Left ventricle myocardium inferior (tissue), 1 donor: ENCODE data around the gene KMT5C. TPM values are rescaled to one million over a fixed set of nuclear protein-coding genes. Genes with fewer than 3 reads are reported as not detected.

Source experiments
- DNase-seq: peaks from one replicate; pipeline ENCODE4 v3.0.0-alpha.2; 2020
- H3K27ac ChIP-seq: fragments of 200-600 bp; replicated peaks from 2 replicates; pipeline ENCODE4 v1.8.0; 2021
- H3K27me3 ChIP-seq: fragments of 200-600 bp; 2 replicates; pipeline ENCODE4 v1.8.0; 2021; ENCODE audit warnings: low read depth
- H3K36me3 ChIP-seq: fragments of 200-600 bp; 2 replicates; pipeline ENCODE4 v1.8.0; 2021
- H3K4me1 ChIP-seq: fragments of 200-600 bp; 2 replicates; pipeline ENCODE4 v1.8.0; 2021
- H3K4me3 ChIP-seq: fragments of 200-600 bp; 2 replicates; pipeline ENCODE4 v1.8.0; 2021; ENCODE audit warnings: mild to moderate bottlenecking, moderate library complexity
- H3K9me3 ChIP-seq: fragments of 200-600 bp; replicated peaks from 2 replicates; pipeline ENCODE4 v1.8.0; 2021
- intact Hi-C: fragments of 100-400 bp; cut with micrococcal nuclease; formaldehyde crosslinking; loops from one replicate; pipeline ENCODE4 v1.11.0; 2022
- total RNA-seq: library from RNA; stranded (reverse); fragmentation: NEBNext Ultra II Directional; extraction: Animal tissue kit (Norgen Biotek cat#: 25700); gene quantifications from one replicate; pipeline ENCODE4 v1.2.1, GENCODE V29; 2021
- TF ChIP-seq, protein P1 (sequence below): fragments of 200-600 bp; IDR thresholded peaks from 2 replicates; pipeline ENCODE4 v1.8.0; 2021; ENCODE audit warnings: antibody characterized with exemption, mild to moderate bottlenecking, borderline replicate concordance
- donor health status: DM: no; HTN: yes; CAD: no; lungs with severe emphysema.

KMT5C gene
- total RNA-seq, 1 donor from 2014 or later: 5.1 TPM

DNA sequence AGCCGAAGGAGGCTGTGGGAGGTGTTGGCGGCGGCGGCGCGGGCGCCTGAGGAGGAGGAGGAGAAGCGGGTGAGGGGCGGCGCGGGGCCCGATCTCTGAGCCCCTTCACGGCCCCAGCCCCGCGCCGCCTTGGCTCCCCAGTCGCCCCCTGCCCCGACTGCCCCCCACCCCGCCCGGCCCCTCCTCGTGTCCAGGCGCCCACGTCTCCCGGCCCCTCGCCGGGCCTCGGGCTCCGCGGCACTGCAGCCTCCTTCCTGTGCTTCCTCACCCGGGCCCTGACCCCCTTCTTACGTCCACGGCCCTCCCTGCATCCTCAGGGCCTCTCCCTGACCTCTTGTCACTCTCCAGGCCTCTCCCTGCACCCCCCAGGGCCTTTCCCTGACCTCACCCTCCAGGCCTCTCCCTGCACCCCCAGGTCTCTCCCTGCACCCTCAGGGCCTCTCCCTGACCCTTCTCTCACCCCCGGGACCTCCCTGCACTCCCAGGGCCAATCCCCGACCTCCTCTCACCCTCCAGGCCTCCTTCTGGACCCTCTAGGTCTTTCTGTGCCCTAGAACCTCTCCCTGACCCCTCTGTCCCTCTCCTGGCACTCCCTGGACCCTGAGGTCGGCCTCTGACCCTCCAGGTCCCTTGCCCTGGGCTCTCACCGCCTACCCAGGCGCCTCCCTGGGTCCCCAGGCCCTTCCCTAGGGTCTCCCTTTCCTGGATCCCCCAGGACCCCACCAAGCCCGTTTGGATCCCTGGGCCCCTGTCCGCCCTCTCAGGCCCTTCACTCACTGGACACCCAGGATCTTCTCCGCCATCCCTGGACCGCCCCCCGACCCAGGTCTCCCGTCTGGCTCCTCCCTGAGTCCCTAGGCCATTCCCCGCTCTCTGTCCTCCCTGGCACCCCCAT is 460 bp downstream of the KMT5C start:
- TF ChIP-seq, protein P1, sequence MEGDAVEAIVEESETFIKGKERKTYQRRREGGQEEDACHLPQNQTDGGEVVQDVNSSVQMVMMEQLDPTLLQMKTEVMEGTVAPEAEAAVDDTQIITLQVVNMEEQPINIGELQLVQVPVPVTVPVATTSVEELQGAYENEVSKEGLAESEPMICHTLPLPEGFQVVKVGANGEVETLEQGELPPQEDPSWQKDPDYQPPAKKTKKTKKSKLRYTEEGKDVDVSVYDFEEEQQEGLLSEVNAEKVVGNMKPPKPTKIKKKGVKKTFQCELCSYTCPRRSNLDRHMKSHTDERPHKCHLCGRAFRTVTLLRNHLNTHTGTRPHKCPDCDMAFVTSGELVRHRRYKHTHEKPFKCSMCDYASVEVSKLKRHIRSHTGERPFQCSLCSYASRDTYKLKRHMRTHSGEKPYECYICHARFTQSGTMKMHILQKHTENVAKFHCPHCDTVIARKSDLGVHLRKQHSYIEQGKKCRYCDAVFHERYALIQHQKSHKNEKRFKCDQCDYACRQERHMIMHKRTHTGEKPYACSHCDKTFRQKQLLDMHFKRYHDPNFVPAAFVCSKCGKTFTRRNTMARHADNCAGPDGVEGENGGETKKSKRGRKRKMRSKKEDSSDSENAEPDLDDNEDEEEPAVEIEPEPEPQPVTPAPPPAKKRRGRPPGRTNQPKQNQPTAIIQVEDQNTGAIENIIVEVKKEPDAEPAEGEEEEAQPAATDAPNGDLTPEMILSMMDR: no peak
- intact Hi-C loops: no loop called here
- Histone ChIP-seq H3K36me3 (peaks cover 23% of the 10 kb centered on the region), H3K4me1 (peaks cover 28% of the 10 kb centered on the region), H3K27ac (peak overlapping the region; percentile 85), H3K27me3 (peaks cover 4% of the 10 kb centered on the region), H3K9me3 (no peaks in the 10 kb centered on the region), H3K4me3 (peak overlapping the region; percentile 75)
- no peak for DNase-seq

DNA sequence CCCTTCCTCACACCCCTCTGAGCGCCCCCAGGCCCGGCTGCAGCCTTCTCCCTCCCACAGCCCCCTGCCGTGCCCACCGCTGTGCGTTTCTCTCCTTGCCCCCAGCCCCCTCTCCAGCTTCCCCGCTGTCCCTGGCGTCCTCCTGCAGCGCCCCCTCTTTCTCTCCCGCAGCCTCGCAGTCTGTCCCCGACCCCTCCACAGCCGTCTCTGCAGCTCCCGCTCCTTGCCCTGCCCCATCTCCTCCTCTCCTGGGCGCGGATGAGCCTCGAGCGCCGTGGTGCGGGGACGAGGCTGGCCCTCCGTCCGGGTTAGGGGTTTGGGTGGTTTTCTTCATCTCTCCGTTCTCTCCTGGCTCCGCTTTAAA is 1.1 kb downstream of the KMT5C start:
- intact Hi-C loops: no loop called here
- no peak for DNase-seq
- no peaks in the 10 kb centered on the region for H3K27me3 ChIP-seq
- no peak overlapping the region for H3K27ac ChIP-seq
- H3K36me3 ChIP-seq: peaks cover 23% of the 10 kb centered on the region
- peaks cover 28% of the 10 kb centered on the region for H3K4me1 ChIP-seq
- H3K4me3 ChIP-seq: peak overlapping the region; percentile 75
- no peaks in the 10 kb centered on the region for H3K9me3 ChIP-seq
- TF ChIP-seq, protein P1: no peak

DNA sequence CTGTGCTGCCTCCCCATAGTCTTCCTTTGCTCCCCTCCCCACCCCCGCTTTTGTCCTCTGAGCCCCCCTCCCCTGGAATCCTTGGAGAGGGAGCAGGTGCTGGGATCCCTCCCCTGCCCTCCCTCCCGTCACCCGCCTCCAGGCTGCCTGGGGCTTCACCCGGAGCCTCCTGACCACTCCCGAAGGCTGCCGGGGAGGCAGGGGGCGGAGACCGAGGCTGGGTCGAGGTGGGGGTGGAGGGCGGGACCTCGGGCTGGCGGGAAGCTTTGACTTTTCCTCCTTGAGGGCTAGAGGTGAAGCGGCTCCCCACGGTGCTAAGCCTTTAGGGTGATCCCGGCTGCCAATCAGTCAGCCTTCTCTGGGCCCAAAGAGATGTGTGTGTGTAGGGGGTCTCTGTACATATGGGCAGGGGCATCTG is 1.5 kb downstream of the KMT5C start:
- Histone ChIP-seq H3K9me3 (no peaks in the 10 kb centered on the region), H3K36me3 (peaks cover 23% of the 10 kb centered on the region), H3K27ac (no peak overlapping the region), H3K4me3 (peak overlapping the region; percentile 75), H3K27me3 (no peaks in the 10 kb centered on the region), H3K4me1 (peaks cover 28% of the 10 kb centered on the region)
- TF ChIP-seq, protein P1: no peak
- intact Hi-C loops: no loop called here
- DNase-seq: peak; percentile 74

DNA sequence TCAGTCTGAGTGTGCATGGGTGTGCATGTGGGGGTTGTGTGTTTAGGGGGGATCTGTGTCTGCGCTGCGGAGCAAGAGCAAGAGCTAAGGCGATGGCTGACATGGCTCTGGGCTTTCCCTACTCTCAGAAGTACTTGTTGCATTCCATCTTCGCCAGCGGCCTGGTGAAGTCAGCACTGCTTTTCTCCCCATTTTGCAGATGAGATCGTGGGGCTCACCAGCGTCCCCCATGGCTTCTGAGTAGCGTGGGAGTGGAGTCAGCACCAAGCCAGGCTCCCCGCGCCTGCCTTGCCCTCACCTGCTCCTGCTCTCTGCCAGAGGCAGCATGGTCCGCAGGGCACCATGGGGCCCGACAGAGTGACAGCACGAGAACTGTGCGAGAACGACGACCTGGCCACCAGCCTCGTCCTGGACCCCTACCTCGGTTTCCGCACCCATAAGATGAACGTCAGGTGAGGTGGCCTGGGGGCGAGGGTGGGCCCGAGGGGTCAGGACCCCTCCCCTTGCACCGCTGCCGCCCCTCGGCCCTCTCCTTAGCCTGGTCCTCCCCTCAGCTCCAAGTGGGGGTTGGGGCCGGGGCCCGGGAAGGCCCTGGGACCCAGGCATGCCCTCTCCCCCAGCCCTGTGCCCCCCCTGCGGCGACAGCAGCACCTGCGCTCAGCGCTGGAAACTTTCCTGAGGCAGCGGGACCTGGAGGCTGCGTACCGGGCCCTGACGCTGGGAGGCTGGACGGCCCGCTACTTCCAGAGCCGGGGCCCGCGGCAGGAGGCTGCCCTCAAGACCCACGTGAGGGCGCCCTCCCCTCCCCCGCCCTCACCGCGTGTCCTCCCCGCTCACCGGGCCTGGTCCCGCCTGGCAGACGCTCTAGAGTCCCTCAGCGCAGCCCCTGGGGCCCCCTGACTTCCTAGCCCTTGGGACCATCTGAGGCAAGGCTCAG is 2.2 kb downstream of the KMT5C start:
- Histone ChIP-seq H3K27me3 (no peaks in the 10 kb centered on the region), H3K4me3 (peak overlapping the region; percentile 75), H3K4me1 (peaks cover 28% of the 10 kb centered on the region), H3K36me3 (peaks cover 29% of the 10 kb centered on the region), H3K9me3 (no peaks in the 10 kb centered on the region), H3K27ac (no peak overlapping the region)
- TF ChIP-seq, protein P1: no peak
- DNase-seq: no peak
- intact Hi-C loops: no loop called here

DNA sequence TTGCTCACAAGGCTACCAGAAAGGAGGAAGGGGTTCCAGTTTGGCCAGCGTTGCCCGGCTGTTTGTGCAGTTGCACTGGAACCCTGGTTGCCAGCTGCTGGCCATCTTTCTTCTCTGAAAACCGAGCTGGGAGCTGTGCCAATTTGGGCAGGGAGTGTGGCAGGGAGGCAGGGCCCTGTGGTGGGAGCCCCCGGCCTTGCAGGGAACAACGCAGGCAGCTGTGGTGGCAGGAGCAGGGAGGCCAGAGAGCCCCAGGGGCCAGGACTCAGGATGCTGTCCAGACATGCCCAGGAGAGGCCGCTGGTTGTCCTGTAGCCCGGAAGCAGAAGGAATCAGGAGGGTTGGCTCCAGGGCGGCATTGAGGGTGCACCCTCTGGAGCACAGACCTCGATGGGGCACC is 4.8 kb downstream of the KMT5C start:
- intact Hi-C loops: no loop called here
- H3K4me3 ChIP-seq: no peak overlapping the region
- no peak overlapping the region for H3K27ac ChIP-seq
- no peaks in the 10 kb centered on the region for H3K27me3 ChIP-seq
- H3K36me3 ChIP-seq: peaks cover 30% of the 10 kb centered on the region
- no peak for DNase-seq
- H3K9me3 ChIP-seq: no peaks in the 10 kb centered on the region
- TF ChIP-seq, protein P1: no peak
- H3K4me1 ChIP-seq: peaks cover 22% of the 10 kb centered on the region
